Activated naive CD4-positive, alpha-beta T cell treated with anti-CD3 and anti-CD28 coated beads, Interleukin-2, amount 50 U/mL, for 16 hours (primary cell): ENCODE results near the gene SLC2A4RG.

Experiments
- DNase-seq: peaks from one replicate; pipeline ENCODE4 v3.0.0-alpha.2; 2020

SLC2A4RG gene

GRCh38 chr20:63739130-63740069, at the start of gene SLC2A4RG:
Gene SLC2A4RG (plus strand): TSS chr20:63739776. CDS start chr20:63739913, 137 bp downstream.
- peak; percentile 60 for DNase-seq

DNA sequence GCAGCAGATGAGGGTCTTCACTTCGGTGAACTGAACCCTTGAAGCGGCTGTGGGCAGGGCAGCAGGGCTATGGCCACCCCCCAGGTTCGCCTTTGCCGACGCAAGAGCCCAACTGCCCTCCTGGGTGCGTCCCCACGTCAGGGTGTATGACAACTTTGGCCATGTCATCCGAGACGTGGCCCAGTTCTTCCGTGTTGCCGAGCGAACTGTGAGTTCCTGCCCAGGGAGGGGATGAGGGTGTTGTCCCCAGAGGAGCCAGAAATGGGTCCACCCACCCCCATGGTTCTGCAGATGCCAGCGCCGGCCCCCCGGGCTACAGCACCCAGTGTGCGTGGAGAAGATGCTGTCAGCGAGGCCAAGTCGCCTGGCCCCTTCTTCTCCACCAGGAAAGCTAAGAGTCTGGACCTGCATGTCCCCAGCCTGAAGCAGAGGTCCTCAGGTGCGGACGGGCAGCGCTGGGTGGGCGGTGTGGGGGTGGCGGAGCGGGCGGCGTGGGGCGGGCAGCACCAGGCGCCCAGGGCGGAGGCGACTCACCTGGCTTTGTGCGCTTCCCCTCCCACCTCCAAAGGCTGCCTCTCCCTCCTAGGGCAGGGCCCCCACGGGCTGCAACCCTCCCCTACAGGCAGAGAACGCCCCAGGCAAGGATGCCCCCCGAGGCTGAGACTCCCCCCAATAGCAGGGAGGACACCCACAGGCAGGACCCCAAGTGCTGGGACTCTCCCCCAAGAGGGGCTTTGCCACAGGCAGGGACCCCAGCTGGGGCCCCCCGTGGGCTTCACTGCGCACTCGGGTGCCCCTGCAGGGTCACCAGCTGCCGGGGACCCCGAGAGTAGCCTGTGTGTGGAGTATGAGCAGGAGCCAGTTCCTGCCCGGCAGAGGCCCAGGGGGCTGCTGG, 49.3 kb upstream of the SLC2A4RG start:
- DNase-seq: no peak

DNA sequence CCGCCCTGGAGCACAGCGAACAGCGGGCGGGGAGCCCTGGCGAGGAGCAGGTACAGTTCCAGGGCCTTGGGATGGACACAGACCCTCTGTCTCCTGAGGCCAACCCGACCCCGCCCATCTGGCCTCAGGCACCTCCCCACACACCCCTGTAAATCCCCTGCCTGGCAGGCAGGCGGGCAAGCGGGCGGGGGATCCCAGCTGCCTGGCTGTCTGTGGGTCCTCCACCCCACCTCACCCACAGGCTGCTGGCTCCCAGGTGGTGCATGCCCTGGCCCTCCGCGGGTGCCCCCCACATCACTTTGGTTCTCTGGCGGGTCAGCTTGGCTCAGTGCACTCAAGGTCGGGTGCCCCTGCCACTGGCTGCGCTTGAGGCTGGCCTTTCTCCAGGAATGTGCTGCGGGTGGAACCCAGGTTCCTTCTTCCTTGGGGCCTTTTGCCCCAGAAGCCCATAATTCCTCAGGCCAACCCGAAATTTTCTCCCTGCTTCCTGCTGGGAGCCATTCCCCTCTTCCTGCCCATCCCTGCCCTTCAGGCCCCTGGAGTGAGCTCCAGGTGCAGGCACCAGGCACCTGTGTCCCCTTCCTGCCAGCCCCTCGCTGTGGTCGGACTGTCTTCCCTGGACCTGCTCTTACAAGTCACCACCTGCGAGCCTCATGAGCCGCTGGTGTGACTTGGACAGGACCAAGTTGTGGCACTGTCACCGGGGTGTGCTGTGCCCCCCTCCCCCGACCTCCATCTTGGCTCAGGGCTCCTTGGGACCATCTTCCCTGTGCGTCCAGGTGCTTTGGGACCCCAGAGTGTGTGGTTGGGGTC, 48.5 kb upstream of the SLC2A4RG start:
- DNase-seq: peak; percentile 10

- no peak for DNase-seq
These were observed 47.7 kb upstream of the SLC2A4RG start for GRCh38 chr20:63691711-63692435.

DNA sequence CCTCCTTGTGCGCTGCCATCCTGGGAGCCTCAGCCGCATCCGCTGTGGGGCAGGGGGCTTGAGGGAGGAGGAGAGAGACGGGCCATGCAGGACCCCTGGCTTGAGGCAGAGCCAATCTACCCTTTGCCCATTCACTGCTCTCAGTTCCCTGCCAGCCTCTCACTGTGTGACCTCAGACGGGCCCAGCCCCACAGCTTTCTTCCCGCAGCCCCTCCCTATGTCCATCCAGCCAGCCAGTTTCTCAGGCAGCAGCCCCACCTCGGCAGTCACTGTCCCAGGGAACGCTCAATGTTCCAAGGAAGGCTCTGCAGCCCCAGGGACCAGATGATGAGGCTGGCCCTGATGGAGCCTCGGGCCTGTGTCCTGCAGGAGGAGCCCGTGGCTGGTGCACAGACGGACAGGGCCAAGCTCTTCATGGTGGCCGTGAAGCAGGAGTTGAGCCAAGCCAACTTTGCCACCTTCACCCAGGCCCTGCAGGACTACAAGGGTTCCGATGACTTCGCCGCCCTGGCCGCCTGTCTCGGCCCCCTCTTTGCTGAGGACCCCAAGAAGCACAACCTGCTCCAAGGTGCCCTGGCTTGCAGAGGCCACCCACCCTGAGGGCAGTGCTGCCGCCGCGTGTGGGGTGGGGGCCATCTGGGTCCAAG, 47.0 kb upstream of the SLC2A4RG start:
- DNase-seq: no peak

DNA sequence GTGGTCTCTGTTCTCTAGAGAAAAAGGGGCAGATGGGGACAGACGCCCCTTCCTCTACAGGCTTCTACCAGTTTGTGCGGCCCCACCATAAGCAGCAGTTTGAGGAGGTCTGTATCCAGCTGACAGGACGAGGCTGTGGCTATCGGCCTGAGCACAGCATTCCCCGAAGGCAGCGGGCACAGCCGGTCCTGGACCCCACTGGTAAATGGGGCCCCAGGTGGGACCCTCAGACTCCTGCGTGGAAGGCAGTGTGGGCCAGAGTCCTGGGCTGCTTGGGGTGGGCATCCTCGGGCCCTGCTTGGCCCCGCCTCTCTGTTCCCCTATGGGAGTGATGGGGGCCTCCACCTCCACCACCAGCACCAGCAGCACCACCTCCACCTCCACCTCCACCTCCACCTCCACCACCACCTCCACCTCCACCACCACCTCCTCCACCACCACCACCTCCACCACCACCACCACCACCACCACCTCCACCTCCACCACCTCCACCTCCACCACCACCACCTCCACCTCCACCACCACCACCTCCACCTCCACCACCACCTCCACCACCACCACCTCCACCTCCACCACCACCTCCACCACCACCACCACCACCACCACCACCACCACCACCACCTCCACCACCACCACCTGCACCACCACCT, 46.4 kb upstream of the SLC2A4RG start:
- DNase-seq: no peak

GRCh38 chr20:63693733-63694583, 45.6 kb upstream of the SLC2A4RG start:
- no peak for DNase-seq

- DNase-seq: no peak
These were observed 44.8 kb upstream of the SLC2A4RG start for GRCh38 chr20:63694584-63695423.

- peak; percentile 13 for DNase-seq
These were observed 43.9 kb upstream of the SLC2A4RG start for GRCh38 chr20:63695424-63696305.

DNA sequence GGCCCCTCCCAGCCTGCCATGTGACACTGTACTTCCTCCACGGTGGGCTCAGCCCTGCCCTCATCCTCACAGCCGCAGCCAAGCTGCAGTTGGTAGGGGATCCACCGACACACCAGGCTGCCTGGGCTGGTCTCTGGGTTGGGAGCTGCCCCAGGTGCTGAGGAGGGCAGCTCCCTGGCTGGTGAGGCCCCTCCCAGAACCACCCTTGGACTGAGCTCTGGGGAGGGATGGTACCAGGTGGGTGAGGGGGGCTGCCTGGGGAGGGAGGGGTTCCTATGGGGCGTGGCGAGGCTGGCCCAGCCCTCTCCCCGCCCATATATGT, 43.3 kb upstream of the SLC2A4RG start:
- peak; percentile 35 for DNase-seq

GRCh38 chr20:63696628-63697356, 42.8 kb upstream of the SLC2A4RG start, which contains the start of gene TNFRSF6B:
Gene TNFRSF6B (plus strand): TSS chr20:63696652. CDS start chr20:63696768, 116 bp downstream.
- DNase-seq: peak; percentile 44

DNA sequence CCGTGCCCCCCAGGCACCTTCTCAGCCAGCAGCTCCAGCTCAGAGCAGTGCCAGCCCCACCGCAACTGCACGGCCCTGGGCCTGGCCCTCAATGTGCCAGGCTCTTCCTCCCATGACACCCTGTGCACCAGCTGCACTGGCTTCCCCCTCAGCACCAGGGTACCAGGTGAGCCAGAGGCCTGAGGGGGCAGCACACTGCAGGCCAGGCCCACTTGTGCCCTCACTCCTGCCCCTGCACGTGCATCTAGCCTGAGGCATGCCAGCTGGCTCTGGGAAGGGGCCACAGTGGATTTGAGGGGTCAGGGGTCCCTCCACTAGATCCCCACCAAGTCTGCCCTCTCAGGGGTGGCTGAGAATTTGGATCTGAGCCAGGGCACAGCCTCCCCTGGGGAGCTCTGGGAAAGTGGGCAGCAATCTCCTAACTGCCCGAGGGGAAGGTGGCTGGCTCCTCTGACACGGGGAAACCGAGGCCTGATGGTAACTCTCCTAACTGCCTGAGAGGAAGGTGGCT, 42.2 kb upstream of the SLC2A4RG start:
- peak; percentile 14 for DNase-seq

GRCh38 chr20:63697868-63698545, 41.6 kb upstream of the SLC2A4RG start:
- DNase-seq: no peak

- DNase-seq: peak; percentile 47
These were observed 40.7 kb upstream of the SLC2A4RG start for GRCh38 chr20:63698739-63699465.

GRCh38 chr20:63699466-63700198, 39.9 kb upstream of the SLC2A4RG start:
- peak; percentile 10 for DNase-seq
